Activated CD8-positive, alpha-beta T cell treated with anti-CD3 and anti-CD28 coated beads for 36 hours (primary cell): ENCODE measurements around the gene GNA14. TPM values are rescaled to one million over a fixed set of nuclear protein-coding genes. Genes with fewer than 3 reads are reported as not detected.

Source experiments
- ATAC-seq: fragments of 200-7000 bp; cut with Tn5 transposase; one replicate; pipeline ENCODE4 v1.10.0; 2021; ENCODE audit warnings: mild to moderate bottlenecking, moderate library complexity
- CTCF ChIA-PET: fragments of 350-600 bp; sonication (Branson Sonifier 250); formaldehyde crosslinking; loops from one replicate; lab custom pipeline; 2021; ENCODE audit warnings: antibody characterized with exemption; lab: Charles Lee
- POLR2A ChIA-PET: fragments of 350-600 bp; sonication (Branson Sonifier 250); formaldehyde crosslinking; loops from one replicate; lab custom pipeline; 2021; ENCODE audit warnings: antibody characterized with exemption; lab: Charles Lee
- DNase-seq: peaks from one replicate; pipeline ENCODE4 v3.0.0-alpha.2; 2020
- H3K27ac Mint-ChIP-seq: one replicate; pipeline ENCODE4 v1.8.0; 2021; ENCODE audit warnings: mild to moderate bottlenecking, mixed read lengths
- H3K27me3 Mint-ChIP-seq: one replicate; pipeline ENCODE4 v1.8.0; 2021; ENCODE audit warnings: mixed read lengths
- H3K36me3 Mint-ChIP-seq: one replicate; pipeline ENCODE4 v1.8.0; 2021; ENCODE audit warnings: low read depth, mixed read lengths
- H3K4me1 Mint-ChIP-seq: one replicate; pipeline ENCODE4 v1.8.0; 2021; ENCODE audit warnings: low read depth, mixed read lengths
- H3K4me3 Mint-ChIP-seq: one replicate; pipeline ENCODE4 v1.8.0; 2021; ENCODE audit warnings: mild to moderate bottlenecking, moderate library complexity, mixed read lengths
- H3K9me3 Mint-ChIP-seq: one replicate; pipeline ENCODE4 v1.8.0; 2021; ENCODE audit warnings: mixed read lengths
- intact Hi-C: fragments of 100-400 bp; cut with micrococcal nuclease; formaldehyde crosslinking; loops from one replicate; pipeline ENCODE4 v1.10.0; 2022
- total RNA-seq, 2 experiments: library from RNA; stranded (reverse); gene quantifications; one replicate each; pipeline ENCODE4 v1.2.3, GENCODE V29; 2021
- TF ChIP-seq, protein P1 (sequence below): fragments of 200-600 bp; IDR thresholded peaks from one replicate; pipeline ENCODE4 v1.8.0; 2022; ENCODE audit warnings: antibody characterized with exemption, mild to moderate bottlenecking

Gene GNA14
- total RNA-seq, 2 experiments from 2014 or later, result not detected

DNA sequence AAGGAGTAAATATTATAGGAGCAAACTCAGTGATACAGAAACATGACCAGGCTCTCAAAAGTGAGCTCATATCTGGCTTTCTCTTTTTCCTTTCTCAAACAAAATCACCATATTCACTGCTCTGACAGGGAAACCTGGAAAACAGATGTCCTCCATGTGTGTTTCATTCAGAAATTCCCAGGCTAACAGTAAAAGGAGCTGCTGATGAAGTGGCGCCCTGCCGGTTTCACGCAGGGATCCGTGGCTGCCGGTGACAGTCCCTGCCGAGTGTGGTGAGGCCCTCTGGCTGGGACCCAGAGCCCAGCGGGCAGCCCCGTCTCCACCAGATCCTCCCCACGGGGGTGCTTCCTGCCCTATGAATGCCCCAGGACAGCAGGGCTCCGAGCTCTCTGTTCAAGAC is 208.1 kb downstream of the GNA14 start:
- no peaks in the 10 kb centered on the region for H3K9me3 Mint-ChIP-seq
- ChIA-PET CTCF (interaction anchor here (2.4 kb wide), 1 partner anchor 17 kb away, joined by 11 read pairs; no protein-coding TSS in a partner anchor), POLR2A (no interaction called here)
- ATAC-seq (no peak), DNase-seq (no peak)
- no peaks in the 10 kb centered on the region for H3K36me3 Mint-ChIP-seq
- H3K27ac Mint-ChIP-seq, result no peak overlapping the region
- intact Hi-C loops, result no loop called here
- H3K4me1 Mint-ChIP-seq, result no peaks in the 10 kb centered on the region
- no peak overlapping the region for H3K4me3 Mint-ChIP-seq
- TF ChIP-seq, protein P1, sequence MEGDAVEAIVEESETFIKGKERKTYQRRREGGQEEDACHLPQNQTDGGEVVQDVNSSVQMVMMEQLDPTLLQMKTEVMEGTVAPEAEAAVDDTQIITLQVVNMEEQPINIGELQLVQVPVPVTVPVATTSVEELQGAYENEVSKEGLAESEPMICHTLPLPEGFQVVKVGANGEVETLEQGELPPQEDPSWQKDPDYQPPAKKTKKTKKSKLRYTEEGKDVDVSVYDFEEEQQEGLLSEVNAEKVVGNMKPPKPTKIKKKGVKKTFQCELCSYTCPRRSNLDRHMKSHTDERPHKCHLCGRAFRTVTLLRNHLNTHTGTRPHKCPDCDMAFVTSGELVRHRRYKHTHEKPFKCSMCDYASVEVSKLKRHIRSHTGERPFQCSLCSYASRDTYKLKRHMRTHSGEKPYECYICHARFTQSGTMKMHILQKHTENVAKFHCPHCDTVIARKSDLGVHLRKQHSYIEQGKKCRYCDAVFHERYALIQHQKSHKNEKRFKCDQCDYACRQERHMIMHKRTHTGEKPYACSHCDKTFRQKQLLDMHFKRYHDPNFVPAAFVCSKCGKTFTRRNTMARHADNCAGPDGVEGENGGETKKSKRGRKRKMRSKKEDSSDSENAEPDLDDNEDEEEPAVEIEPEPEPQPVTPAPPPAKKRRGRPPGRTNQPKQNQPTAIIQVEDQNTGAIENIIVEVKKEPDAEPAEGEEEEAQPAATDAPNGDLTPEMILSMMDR, result no peak
- peaks cover 1% of the 10 kb centered on the region for H3K27me3 Mint-ChIP-seq

GRCh38 chr9:77438653-77439052 is 209.5 kb downstream of the GNA14 start:
- H3K4me1 Mint-ChIP-seq, result peaks cover 4% of the 10 kb centered on the region
- TF ChIP-seq, protein P1, result no peak
- intact Hi-C loops, result no loop called here
- CTCF ChIA-PET, result interaction anchor here (2.4 kb wide), 1 partner anchor 18 kb away, joined by 11 read pairs; no protein-coding TSS in a partner anchor
- ATAC-seq (no peak), DNase-seq (no peak)
- H3K36me3 Mint-ChIP-seq, result no peaks in the 10 kb centered on the region
- no peaks in the 10 kb centered on the region for H3K9me3 Mint-ChIP-seq
- POLR2A ChIA-PET, result no interaction called here
- no peak overlapping the region for H3K4me3 Mint-ChIP-seq
- H3K27ac Mint-ChIP-seq, result no peak overlapping the region
- H3K27me3 Mint-ChIP-seq, result peaks cover 1% of the 10 kb centered on the region

DNA sequence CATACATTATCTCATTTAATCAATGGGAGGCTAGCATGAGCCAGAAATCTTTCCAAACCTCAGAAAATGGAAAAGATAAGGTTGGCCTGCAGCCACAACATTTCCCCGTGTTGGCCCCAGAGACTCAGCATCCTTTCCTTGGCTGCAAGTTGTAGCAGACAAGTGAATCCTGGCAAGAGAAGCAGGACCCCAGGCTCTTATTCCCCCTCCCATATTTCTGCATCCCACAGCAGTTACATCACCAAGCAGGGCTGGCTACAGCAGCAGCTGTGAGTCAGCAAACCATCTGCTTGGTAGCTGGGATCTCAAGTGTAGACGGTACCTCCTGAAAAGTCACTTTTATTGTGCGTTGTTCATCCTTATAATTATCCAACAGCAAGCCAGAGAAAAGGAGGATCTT is 212.4 kb downstream of the GNA14 start:
- H3K4me1 Mint-ChIP-seq, result peaks cover 4% of the 10 kb centered on the region
- H3K4me3 Mint-ChIP-seq, result no peak overlapping the region
- peaks cover 1% of the 10 kb centered on the region for H3K27me3 Mint-ChIP-seq
- ChIA-PET POLR2A (no interaction called here), CTCF (interaction anchor here (4.1 kb wide), 1 partner anchor 22 kb away, joined by 44 read pairs; no protein-coding TSS in a partner anchor)
- TF ChIP-seq, protein P1, result no peak
- no peak overlapping the region for H3K27ac Mint-ChIP-seq
- DNase-seq (no peak), ATAC-seq (no peak)
- intact Hi-C loops, result no loop called here
- no peaks in the 10 kb centered on the region for H3K9me3 Mint-ChIP-seq
- no peaks in the 10 kb centered on the region for H3K36me3 Mint-ChIP-seq

GRCh38 chr9:77435277-77435676 is 212.8 kb downstream of the GNA14 start:
- POLR2A ChIA-PET, result no interaction called here
- Mint-ChIP-seq H3K4me3 (no peak overlapping the region), H3K9me3 (no peaks in the 10 kb centered on the region), H3K36me3 (no peaks in the 10 kb centered on the region), H3K4me1 (peaks cover 4% of the 10 kb centered on the region), H3K27ac (no peak overlapping the region), H3K27me3 (peaks cover 1% of the 10 kb centered on the region)
- ATAC-seq (no peak), DNase-seq (no peak)
- intact Hi-C loops, result no loop called here
- TF ChIP-seq, protein P1, result no peak
- CTCF ChIA-PET, result interaction anchor here (2.2 to 4.1 kb wide), 5 partner anchors 18 to 406 kb away, joined by 7 to 44 read pairs (median 18); no protein-coding TSS in a partner anchor

GRCh38 chr9:77433675-77434445 is 214.3 kb downstream of the GNA14 start:
- Mint-ChIP-seq H3K27ac (no peak overlapping the region), H3K36me3 (no peaks in the 10 kb centered on the region), H3K4me3 (no peak overlapping the region), H3K27me3 (peaks cover 1% of the 10 kb centered on the region), H3K9me3 (no peaks in the 10 kb centered on the region), H3K4me1 (peaks cover 4% of the 10 kb centered on the region)
- ChIA-PET CTCF (interaction anchor here (0.6 to 4.1 kb wide), 32 partner anchors 8 to 695 kb away, joined by 3 to 44 read pairs (median 4); no protein-coding TSS in a partner anchor), POLR2A (interaction anchor here (1.1 kb wide), 1 partner anchor 21 kb away, joined by 3 read pairs; no protein-coding TSS in a partner anchor)
- DNase-seq (peak; percentile 73), ATAC-seq (peak; percentile 92)
- intact Hi-C loops, result no loop called here
- TF ChIP-seq, protein P1, result peak; percentile 89
